CD4-positive, alpha-beta T cell treated with Interferon gamma for 1 hour (primary cell): ENCODE results near the gene KRT37.

Source experiments
- DNase-seq: peaks from one replicate; pipeline ENCODE4 v3.0.0-alpha.2; 2020

Gene KRT37

DNA sequence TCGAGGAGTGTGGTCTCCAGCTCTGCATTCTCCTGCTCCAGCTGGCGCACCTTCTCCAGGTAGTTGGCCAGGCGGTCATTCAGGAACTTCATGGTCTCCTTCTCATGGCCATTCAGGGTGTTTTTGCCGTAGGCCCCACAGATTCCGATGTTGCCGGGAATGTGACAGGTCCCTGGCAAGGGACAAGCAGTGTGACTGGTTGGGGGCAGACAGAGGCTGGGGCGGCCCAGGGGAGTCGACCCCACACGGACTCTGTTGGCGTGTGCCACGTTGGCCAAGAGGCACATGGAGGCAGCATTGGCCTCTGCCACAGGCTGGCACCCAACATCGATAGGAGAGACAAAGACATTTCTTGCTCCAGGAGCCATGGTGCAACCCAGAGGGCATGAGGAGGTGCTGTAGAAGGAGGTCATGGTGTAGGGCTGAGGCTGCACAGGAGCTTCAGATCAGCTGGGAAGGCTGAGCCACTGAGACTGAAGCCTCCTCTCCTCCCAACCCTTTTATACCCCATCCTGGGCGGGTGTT lies at the start of gene KRT37:
KRT37 (minus strand) TSS at position 475 of the 525 bp plus-strand sequence; CDS start at position 413, 62 bp downstream.
- DNase-seq, result no peak

DNA sequence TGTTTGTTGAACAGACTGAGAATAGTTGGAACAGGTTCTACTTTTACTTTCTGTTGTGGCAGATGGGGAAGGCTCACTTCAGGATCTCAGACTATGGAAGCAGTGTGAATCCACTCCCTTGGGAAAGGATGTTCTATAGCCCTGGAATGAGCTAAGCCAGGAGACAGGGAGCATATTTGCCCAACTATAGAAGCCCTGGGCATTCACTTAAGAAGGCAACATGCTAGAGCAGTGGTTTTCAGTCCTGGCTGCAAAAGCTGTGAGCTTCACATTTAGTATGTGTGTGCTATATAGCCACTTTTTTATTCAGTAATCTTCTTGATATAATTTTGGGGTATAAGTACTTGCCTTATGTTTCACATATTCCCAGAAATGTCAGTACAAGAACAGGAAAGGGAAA lies 44.0 kb upstream of the KRT37 start:
- DNase-seq, result no peak

DNA sequence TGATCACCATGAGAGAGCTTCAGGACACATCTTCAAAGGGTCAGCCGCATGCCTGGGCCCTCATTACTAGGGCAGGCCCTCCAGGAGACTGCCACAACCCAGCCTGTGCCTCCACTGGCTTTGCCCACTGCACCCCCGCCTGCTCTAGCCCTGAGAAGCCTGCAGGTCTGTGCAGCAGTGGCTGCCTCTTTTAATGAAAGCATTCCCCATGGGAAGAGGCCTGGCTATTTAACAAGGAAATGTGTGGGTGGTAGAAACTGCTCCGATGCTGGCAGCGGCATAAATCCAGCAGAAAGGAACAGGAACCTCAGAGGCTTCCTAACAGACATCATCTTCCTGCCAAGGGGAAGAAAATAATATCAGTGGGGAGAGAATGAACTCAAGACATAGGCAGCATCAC lies 43.2 kb upstream of the KRT37 start:
- no peak for DNase-seq

DNA sequence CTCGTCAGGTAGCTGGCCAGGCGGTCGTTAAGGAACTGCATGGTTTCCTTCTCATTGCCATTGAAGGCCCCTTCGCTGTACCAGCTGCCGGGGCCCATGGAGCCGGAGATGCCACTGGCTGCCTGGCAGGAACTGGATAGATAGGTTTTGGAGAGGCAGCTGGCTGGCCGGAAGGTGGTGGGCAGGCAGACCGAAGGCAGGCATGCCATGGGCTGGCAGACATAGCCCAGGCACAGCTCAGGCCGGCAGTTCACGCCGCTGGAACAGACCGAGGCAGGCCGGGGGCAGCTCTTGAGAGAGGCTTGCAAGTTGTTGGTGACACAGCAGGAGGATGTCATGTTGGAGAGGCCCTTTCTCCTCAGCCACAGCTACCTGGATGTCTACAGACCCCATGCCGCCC lies 42.6 kb upstream of the KRT37 start, which contains the start of gene KRT32:
KRT32 (minus strand) TSS at position 399 of the 400 bp plus-strand sequence; CDS start at position 338, 61 bp downstream.
- no peak for DNase-seq

DNA sequence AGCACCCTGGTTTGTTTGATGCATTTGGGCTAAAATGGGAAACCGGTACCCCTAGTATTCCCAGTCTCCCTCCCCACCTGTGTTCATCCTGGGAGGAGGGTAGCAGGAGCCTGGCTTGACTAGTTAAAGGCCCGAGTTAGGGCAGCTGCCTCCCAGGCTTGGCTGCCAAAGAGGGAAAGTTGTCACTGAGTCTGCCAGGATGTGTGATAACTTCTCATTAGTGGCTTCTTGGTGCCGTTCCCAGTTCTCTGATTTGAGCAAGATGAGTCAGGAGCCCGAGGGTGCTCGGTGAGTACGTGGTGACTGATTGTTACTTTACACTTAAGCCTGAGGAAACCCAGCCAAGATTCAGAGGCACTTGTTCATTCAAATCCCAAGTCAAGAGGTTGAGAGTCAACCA lies 40.3 kb upstream of the KRT37 start:
- DNase-seq, result no peak

DNA sequence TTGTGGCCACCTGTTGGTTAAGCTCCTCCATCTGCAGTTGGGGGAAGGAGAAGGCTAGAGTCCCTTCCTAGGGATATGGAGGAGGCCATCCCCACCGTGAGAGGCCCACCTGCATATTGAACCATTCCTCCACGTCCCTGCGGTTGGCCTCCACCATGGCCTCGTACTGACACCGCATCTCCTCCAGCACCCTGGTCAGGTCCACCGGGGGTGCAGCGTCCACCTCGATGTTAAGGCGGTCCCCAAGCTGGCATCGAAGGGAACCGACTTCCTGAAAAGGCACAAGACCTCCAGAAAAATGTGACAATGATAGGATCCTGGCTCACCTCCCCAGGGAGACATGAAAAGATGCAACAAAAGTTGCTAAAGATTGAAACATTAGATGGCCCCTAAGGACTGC lies 39.8 kb upstream of the KRT37 start:
- DNase-seq, result no peak

DNA sequence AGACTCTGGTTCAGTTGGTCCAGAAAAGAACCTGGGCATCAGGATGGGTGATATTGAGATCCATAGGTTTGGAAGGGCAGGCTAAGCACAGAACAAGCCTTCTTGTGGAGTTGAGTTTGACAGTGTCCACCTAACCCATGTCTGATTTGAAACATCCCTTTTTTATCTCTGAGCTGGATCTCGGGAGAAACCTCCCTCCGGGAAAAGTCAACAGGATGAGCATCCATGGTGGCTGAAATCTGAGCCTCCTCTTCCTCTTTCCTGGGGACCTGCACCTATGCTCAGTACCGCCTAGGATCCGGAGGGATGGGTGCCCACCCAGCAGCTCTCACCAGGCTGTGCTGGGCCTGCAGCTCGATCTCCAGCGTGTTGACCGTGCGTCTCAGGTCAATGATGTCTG lies 39.4 kb upstream of the KRT37 start:
- DNase-seq, result no peak

DNA sequence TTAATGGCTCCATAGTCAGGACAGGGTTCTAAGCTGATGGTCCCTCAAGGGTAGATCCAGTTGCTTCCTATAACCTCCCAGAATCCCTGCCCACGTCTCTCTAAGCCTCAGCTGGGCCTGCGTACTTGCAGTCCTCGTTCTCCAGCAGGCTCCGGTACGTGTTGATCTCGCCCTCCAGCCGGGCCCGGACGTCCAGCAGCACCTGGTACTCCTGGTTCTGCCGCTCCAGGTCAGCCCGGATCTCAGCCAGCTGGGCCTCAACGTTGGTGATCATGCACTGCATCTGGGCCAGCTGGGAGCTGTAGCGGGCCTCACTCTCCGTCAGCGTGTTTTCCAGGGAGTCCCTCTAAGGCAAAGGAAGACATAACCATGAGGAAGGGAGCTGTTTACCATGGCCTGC lies 38.3 kb upstream of the KRT37 start:
- no peak for DNase-seq

DNA sequence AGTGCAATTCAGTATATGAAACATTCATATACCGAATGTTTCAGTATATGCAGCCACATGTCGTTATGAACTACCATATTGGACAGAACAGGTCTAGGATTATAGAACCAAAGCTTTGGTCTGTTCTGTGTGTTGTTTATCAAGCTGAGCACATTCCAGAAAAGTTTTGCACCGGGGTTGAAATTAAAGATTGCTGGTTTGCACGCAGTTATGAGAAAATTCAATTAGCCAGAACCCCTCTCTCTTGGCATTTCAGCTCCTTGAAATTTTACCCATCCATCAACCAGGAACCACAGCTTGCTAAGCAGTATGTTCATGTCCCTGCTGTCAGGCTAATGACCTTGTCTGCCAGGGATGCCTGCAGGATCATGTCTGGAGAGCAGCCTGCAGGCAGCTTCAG lies 33.3 kb upstream of the KRT37 start:
- DNase-seq, result no peak

DNA sequence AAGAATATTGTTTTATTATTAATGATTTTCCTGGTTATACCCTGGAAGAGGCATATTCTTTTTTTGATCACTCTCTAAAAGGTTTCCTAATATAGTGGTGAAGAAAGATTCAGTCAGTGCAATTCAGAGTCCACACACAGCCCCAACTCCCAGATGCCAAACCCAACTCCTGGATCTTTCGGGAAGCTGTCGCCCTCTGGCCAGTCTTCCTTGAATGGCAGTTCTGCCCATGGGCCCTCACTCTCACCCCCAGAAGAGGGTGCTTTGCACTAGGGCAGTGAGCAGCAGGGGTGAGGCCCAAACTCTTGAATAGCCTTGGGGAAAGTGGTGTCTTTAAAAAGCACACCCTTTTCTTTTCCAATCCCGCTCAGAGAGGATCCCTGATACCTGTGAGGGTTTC lies 31.8 kb upstream of the KRT37 start:
- DNase-seq, result no peak

DNA sequence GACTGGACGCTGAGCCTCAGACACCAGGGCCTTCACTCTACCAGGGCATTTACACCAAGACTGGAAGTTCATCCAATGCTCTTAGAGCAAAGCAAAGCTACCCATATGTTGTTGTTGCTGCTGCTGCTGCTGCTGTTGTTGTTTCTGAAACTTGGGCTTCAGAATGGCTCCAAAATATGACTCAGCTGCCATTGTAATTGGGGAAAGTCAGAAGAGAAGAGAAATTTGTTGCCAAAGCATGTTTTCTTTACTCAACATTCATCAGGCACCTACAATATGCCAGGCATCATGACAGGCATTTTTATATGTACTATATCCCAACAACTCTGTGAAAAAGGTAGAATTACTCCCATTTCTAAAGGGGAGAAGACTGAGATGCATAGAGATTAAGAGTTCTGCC lies 30.9 kb upstream of the KRT37 start:
- DNase-seq, result no peak

DNA sequence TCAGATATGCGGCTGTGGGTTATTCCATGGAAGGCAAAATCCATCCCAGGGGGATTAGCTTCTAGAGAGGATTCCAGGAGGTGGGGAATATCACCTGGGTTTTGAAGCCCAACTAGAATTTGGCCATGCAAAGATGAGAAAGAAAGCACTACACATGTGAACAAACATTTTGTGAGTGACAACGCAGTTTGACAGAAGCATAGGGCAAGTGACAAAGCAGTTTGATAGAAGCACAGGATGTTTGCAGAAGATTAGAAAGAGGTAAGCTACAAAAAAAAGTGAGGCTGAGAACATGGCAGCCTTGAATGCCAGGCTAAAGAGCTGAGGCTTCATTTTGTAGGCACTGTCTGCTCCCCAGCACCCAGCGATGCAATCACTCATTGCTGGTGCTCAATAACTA lies 28.7 kb upstream of the KRT37 start:
- DNase-seq, result no peak

DNA sequence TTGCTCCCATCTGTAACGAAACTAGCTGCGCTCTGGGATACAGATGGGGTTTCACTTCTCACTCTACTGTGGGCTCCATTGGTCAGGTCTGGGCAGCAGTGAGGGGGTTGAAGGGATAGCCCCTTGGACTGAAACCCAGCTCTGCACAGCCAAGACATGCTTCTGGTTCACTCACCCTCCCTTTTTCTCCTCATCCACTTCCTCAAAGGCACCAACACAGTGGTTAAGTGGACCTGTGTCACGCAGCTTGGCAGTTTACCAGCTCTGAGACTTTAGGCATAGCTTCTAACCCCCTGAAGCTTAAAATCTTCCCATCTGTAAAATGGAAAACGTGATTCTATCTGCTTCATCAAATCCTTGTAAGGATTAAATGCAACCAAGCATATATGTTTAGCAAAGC lies 27.9 kb upstream of the KRT37 start:
- no peak for DNase-seq

DNA sequence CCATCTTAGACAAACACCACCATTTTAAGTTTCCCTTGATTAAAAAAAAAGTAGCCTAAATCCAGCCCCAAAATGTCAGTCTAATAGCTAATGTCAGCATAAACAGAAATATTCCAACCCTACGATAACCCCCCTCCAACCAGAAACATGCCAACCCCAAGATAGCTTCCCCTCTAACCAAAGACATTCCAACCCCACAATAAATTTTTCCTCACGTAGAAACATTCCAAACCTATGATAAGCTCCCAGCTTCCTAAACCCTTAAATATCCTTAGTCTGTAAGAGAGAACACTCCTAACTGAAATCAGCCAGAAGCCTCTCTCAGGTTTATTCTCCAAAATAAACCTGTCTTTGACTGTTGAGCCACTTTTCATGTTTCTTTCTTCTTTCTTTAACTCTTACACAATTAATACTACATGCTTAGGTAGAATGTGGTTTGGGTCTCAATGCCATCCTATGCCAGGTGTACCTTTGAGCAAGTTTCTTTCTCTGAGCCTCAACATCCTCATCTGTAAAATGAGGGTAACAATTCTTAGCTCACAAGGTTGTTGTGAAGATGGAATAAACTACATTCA lies 26.9 kb upstream of the KRT37 start:
- DNase-seq, result no peak

DNA sequence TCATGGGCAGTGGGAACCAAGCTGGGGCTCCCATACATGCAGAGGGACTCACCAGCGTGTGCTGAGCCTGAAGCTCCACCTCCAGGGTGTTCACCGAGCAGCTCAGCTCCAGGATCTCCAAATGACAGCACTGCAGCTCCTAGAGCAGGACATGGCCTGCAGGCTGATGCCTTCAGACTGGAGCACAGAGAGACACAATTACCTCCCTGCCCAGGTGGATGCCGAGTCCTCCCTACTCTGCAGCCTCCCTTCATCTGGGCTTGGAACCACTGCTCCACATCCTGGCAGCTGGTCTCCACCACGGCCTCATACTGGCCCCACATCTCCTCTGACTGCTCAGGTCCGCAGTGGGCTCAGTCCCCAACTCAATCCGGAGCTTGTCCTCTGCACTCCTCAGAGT lies 24.6 kb upstream of the KRT37 start:
- no peak for DNase-seq

DNA sequence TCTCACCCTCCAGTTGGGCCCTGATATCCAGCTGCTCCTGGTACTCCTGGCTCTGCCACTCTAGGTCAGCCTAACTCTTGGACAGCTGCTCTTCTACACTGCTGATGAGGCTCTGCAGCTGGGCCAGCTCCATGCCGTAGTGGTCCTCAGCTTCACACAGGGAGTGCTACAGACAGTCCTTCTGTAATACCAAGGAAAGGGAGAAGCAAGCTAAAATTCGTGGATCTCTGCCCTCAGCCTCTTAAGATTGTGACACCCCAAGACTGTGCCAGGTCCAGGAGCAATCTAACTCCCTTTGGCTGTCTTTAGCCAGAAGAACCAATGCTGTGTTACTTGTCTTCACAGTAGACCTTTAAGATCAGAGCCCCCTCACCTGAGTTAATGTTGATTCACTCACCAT lies 24.1 kb upstream of the KRT37 start:
- no peak for DNase-seq

DNA sequence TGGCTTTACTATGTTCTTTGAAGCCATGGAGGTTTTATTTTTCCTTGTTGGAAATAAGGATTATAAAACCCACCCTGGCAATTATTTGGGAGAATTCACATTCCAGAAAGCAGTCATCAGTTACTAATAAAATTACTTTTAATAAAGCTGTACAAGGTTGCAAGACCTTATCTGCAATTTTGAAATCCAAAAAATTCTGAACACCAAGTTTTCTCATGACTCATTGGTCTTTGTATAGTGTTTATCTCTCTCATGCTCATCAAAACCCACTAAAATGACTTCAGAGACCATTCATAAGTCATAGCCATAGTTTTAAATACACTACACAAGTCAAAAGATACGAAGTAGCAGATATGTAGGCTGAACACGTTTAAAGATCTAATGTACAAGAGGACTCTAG lies 22.4 kb upstream of the KRT37 start:
- DNase-seq, result no peak

DNA sequence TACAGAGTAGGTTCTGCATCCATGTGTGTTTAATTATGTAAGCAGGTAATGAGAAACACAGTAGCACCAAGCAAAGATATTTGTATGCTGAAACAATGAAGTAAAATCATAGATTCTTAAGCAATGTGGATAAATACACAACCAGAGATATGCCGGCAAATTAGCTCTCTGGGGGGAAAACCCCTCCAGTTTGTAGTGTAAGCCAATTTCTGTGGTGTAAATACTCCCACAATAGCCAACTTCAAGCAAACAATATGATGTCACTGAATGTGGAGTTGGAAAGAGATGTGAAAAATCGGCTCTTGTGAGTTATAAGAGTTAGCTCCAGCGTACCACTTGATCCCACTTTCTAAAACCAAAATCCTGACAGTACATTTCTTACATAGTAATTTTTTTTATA lies 20.3 kb upstream of the KRT37 start:
- DNase-seq, result no peak

DNA sequence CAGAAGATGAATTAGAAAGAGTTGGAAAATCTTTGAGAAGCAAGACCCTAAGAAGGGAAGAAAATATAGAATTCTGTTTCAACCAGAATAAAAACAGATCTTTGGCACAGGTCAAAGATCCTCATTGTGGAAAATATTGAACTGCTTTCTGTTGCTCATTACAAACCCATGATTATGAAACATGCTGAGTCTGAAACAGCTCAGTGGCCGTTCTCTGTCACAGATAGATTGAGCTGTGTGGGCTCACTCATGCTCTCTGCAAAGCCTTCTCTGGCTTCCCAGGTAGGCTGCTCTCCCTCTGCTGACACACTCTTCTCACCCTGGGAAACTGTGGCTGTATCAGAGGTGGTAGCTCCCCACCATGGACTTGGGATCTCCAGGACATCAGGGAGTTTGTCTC lies 19.8 kb upstream of the KRT37 start:
- DNase-seq, result no peak

DNA sequence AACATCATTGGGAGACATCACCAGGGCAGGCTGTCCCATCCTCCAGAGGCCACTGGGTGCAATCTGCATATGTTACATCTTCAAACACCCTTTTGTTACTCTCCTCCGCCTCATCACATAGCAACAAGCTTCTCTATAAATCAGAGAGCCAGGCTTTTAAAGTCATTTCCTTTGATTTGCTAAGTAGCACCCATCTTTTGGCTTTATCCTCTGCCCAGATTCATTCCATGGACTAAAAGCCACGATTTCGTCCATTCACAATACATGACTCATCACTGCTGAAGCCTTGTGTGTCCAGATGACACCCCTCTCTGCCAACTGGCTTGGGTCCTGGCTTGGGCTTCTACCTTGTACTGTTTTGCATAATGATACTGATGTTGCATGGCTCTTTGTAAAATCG lies 18.4 kb upstream of the KRT37 start:
- DNase-seq, result no peak

DNA sequence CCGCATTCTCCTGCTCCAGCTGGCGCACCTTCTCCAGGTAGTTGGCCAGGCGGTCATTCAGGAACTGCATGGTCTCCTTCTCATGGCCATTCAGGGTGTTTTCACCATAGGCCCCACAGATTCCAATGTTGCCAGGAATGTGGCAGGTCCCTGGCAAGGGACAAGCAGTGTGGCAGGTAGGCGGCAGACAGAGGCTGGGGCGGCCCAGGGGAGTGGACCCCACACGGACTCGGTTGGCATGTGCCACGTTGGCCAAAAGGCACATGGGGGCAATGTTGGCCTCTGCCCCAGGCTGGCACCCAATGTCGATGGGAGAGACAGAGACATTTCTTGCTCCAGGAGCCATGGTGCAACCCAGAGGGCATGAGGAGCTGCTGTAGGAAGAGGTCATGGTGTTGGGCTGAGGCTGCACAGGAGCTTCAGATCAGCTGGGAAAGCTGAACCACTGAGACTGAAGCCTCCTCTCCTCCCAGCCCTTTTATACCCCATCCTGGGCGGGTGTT lies 16.2 kb upstream of the KRT37 start, which contains the start of gene KRT38:
KRT38 (minus strand) TSS at position 453 of the 503 bp plus-strand sequence; CDS start at position 391, 62 bp downstream.
- DNase-seq, result no peak

DNA sequence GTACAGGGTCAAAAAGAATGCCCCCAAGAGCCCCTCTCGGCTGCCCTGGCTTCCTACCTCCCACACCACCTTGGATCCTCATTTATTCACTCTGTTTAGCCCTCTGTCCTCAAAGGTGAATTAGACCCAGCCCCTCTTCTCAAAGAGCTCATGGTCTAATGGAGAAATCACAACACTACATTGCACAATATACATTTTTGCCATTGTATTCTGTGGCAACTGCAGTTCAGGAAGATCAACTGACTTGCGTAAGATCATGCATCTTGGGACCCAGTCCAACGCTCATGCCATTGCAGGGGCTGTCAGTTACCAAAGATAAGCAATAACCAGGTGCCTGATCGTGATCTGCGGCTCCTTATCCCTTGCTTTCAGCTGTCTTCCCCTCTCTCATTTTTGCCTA lies 15.0 kb upstream of the KRT37 start:
- DNase-seq, result no peak

DNA sequence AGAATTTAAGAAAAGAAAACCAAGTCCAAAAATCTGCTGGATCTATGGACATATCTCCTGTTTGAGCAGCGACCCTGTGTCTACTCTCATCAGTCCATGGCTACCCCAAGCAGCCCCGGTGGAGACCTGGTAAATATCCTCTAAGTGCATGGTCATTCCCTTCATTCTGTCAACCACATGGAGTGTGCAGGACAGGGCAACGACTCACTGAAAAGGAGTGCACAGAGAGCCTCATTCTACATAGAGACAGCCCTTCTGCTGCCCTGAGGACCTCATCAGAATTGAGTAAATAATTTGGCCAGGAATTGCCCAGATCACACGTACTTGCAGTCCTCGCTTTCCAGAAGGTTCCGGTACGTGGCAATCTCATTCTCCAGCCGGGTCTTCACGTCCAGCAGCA lies 13.4 kb upstream of the KRT37 start:
- no peak for DNase-seq

DNA sequence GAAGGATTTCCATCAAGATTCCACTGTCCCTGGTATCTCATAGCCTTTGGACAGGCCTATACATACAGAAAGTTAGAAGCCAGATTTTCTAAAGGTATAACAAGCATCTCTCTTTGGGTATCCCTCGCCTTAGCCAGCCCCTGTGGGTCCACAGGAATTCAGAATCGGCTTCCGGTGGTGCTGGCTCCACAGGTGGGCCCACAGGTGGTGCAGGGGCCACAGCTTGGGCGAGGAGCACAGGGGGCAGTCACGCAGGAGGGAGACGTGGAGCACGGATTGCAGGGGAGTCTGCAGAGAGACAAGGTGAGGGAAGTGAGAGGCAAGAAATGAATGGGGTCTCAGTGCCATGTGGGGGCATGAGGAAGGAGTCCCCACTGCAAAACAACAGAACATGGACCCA lies 12.9 kb upstream of the KRT37 start:
- DNase-seq, result no peak

DNA sequence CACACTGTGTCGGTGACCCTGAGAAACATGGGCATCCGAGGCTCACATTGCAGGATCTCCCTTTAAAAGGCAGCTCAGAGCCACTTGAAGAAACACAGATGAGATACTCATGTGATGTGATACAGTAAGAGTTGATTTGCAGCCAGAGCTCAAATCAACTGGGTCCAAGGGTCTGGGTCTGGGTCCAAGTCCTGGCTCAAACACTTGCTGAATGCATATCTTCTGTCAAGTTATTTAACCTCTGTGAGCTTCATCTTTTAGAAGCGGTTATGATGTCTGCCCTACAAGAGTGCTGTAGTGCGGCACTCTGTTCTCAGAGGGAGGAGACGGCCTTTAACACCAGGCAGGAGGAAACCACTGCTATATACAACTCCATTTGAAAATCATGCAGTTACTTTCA lies 10.0 kb upstream of the KRT37 start:
- no peak for DNase-seq
